ENCODE results near the gene SIVA1.

The SIVA1 gene, protein sequence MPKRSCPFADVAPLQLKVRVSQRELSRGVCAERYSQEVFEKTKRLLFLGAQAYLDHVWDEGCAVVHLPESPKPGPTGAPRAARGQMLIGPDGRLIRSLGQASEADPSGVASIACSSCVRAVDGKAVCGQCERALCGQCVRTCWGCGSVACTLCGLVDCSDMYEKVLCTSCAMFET

DNA sequence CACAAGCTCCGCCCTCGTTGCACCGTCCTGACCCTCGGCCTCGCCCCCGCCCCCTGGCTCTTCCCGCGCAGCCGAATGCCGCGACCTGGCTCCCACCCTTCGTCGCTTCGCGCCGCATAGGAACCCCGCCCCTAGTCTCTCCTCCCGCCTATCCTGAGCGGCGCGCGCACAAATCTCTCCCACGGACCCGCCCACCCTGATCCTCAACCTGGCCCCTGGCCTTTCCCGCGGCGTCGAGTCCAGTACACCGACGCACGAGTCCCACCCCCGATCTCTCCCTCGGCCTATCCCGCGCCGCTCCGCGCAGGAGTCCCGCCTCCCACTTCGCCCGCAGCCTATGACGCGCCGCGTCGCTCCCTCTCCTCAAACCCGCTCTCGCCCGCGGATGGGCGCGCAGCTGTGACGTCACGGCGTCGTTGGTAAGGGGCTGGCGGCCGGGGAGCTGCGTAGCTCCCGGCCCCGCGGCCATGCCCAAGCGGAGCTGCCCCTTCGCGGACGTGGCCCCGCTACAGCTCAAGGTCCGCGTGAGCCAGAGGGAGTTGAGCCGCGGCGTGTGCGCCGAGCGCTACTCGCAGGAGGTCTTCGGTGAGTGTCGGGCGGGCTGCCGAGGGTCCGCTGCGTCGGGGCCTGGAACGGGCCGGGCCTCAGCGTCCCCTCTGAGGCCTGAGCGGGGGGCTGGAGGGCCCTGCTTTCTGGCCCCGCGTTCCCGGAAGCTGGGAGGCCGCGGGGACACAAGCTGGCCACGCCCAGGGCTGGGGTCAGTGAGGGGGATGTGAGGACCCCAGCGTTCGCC lies at the start of gene SIVA1:
SIVA1 (plus strand) TSS at position 413 of the 793 bp plus-strand sequence; CDS start at position 468, 55 bp downstream.
- DNase-seq (ENCODE audit: low read depth): peak; percentile 97
- H3K4me3 ChIP-seq (ENCODE audit: low read depth, low read length): peak within 1 kb of the TSS; percentile 94

DNA sequence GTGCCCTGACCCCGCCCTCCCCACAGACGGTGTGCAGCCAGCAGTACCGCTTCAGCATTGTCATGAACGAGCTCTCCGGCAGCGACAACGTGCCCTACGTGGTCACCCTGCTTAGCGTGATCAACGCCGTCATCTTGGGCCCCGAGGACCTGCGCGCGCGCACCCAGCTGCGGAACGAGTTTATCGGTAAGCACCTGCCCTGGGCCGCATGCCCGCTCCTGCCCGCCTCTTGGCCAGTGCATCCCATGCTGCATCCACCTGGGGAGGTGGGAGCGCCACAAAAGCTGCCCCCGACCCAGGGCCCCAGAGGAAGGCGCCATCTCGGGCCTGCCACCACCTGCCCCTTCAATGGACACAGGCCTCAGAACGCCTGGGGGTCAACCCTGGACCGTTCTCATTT lies 49.7 kb upstream of the SIVA1 start:
- no peak overlapping the region for H3K4me3 ChIP-seq (ENCODE audit: low read depth, low read length)
- no peak for DNase-seq (ENCODE audit: low read depth)

DNA sequence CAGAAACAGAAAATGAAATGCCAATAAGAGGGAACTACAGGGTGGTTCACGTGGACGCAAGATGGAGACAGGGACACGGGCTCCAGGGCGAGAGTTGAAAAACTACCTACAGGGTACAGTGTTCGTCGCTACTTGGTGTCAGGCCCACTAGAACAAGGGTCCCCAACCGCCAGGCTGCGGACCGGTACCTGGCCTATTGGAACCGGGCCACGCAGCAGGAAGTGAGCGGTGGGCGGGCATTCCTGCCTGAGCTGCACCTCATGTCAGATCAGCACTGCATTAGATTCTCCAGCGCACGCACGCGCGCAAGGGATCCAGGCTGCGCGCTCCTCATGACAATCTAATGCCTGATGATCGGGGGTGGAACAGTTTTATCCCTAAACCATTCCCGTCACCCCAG lies 48.7 kb upstream of the SIVA1 start:
- no peak for DNase-seq (ENCODE audit: low read depth)
- no peak overlapping the region for H3K4me3 ChIP-seq (ENCODE audit: low read depth, low read length)

DNA sequence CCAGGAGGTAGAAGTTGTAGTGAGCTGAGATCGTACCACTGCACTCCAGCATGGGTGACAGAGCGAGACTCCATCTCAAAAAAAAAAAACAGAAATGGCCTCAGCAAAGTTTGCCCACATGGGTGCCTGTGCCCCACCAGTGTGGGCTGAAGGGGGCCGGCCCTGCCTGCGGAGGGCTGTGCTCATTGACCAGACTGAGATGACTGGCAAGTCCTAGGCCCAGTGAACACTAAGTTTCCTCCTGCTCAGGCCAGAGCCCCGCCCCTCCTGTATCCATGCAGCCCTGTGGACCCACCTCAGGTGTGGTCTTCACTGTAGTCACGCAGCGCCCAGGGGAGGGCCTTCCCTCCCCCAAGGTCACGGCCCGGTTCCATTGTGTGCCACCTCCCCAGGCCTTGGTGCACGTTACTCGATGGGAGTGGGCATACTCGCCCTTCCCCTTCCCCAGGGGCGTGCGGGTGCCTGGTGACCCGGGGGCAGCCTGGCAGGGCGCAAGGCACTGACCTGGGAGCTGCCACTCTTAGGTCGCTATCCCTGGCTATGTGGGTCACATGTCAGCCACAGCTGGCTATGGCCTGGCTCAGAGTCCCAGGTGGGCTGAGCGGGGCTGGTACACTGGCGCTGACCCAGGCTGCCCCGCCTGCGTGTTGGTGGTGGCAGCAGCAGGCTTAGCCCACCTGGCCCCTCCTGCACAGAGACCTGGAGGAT lies 47.5 kb upstream of the SIVA1 start:
- no peak for DNase-seq (ENCODE audit: low read depth)
- H3K4me3 ChIP-seq (ENCODE audit: low read depth, low read length): no peak overlapping the region

DNA sequence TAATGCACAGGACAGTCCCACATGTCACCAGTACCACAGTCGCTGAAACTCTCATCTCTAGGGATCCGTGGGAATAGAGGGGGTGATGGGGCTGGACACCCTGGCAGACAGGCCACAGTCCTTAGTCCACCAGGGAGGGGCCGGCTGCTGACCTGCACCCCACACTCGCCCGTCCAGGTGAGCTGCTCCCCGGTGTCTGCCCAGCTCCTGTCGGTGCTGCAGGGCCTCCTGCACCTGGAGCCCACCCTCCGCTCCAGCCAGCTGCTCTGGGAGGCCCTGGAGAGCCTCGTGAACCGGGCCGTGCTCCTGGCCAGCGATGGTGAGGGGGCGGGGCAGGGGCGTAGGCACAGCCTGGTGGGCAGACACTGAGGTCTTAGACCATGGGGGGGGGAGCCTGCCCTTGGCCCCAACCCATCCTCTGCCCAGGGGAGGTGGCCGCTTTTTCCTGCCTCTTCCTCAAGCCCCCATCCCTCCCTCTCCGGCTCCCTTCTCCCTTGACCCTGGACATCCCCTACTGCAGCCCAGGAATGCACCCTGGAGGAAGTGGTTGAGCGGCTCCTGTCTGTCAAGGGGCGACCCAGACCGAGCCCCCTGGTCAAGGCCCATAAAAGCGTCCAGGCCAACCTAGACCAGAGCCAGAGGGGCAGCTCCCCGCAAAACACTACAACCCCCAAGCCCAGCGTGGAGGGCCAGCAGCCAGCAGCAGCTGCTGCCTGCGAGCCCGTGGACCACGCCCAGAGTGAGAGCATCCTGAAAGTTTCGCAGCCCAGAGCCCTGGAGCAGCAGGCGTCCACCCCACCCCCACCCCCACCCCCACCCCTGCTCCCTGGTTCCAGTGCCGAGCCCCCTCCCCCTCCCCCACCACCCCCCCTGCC lies 46.0 kb upstream of the SIVA1 start:
- H3K4me3 ChIP-seq (ENCODE audit: low read depth, low read length): no peak overlapping the region
- no peak for DNase-seq (ENCODE audit: low read depth)

DNA sequence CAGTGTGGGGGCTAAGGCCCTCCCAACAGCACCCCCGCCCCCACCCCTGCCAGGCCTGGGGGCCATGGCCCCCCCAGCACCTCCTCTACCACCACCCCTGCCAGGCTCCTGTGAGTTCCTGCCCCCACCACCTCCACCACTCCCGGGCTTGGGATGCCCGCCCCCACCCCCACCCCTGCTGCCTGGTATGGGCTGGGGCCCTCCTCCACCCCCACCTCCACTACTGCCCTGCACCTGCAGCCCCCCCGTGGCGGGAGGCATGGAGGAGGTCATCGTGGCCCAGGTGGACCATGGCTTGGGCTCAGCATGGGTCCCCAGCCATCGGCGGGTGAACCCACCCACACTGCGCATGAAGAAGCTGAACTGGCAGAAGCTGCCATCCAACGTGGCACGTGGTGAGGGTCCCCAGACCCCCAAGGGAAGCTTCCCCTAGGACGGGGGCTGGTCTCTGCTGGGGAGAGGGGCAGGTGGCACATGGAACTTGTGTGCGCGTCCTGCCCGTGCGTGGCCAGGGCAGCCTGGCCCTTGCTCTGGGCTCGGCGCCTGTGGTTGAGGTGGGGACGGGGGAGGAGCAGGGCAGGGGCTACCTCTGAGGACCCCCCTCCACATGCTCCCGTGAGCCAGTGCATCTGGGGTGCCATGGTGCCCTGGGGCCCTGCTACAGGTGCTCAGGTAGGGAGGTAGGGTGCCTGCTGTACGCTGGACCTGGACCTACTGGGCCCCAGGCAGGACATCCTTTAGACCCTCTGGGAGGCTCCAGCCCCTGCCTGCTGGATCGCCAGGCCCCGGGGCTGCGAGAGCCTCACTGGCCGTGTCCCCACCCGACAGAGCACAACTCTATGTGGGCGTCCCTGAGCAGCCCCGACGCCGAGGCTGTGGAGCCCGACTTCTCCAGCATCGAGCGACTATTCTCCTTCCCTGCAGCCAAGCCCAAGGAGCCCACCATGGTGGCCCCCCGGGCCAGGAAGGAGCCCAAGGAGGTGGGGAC lies 45.0 kb upstream of the SIVA1 start:
- no peak for DNase-seq (ENCODE audit: low read depth)
- H3K4me3 ChIP-seq (ENCODE audit: low read depth, low read length): no peak overlapping the region

DNA sequence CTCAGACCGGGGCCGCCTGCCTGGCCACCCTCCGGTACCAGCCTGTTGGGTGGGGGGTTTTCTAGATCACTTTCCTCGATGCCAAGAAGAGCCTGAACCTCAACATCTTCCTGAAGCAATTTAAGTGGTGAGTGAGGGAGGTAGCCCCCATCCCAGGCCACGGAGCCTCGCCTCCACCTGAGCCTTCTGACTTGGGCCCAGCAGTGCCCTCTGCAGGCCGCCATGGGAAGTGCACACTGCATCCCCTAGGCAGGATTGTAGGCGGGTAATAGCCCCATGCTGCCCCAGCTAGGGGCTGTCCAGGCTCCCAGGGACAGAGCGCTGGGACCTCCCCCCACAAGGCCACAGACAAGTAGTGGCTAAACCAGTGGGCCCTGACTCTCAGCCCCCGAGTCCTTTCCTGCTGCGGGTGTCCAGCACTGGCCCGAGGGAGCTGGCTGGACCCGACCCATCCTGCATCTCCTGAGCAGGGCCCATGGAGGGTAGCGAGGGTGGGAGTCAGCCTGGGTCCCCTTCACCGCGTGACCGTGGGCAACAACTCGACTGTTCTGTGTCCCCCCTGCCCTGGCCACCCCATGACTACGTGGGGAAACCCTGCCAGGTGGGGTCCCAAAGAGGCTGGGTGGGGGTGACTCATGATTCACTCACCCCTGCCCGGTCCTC lies 44.2 kb upstream of the SIVA1 start:
- H3K4me3 ChIP-seq (ENCODE audit: low read depth, low read length): no peak overlapping the region
- DNase-seq (ENCODE audit: low read depth): no peak

DNA sequence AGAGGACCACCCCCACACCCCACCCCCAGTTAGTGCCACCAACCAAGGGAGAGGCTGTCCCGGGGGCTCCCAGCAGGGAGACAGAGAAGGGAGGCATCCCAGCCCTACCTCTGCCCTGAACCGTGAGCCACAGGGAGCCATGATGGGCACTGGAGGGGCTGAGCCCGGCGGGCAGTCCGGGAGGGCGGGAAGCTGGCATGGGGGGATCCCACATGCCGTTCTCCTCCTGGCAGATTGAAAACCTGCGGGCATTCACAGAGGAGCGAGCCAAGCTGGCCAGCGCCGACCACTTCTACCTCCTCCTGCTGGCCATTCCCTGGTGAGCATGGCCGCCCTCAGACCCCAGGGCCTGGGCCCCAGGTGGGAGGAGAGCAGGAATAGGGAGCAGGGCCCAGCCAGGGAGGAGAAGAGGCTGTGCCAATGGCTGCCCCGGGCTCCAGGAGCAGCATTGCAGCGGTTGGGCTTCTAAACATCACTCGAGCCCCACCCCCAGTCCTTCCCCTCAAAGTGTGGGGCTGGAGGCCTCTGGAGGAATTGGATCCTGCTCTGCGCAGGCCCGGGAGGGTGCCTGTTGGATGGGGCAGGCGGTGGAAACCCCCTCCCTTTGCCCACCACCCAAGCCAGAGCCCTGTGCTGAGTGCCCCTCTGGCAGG lies 43.4 kb upstream of the SIVA1 start:
- no peak overlapping the region for H3K4me3 ChIP-seq (ENCODE audit: low read depth, low read length)
- no peak for DNase-seq (ENCODE audit: low read depth)

DNA sequence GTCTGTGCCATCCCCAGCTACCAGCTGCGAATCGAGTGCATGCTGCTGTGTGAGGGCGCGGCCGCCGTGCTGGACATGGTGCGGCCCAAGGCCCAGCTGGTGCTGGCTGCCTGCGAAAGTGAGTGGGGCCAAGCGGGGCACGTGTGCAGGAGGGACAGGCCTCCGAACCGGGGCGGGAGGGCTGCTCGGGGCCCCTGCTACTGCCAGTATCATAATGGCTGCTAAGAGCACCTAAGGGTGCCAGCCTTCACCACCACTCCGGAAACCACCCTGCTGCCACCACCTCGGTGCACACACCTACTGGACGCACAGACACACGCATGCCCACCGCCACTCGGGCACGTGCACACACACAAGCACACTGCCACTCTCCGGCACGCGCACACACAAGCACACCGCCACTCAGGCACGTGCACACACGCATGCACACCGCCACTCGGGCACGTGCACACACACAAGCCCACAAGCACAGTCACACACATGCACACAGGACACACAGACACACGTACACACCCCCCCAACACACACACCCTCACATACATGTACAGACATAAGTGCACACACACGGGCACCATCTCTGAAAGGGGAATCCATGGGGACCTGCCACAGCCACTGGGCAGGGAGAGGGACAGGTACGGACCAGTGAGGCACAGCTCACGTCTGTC lies 42.7 kb upstream of the SIVA1 start:
- DNase-seq (ENCODE audit: low read depth): no peak
- no peak overlapping the region for H3K4me3 ChIP-seq (ENCODE audit: low read depth, low read length)

DNA sequence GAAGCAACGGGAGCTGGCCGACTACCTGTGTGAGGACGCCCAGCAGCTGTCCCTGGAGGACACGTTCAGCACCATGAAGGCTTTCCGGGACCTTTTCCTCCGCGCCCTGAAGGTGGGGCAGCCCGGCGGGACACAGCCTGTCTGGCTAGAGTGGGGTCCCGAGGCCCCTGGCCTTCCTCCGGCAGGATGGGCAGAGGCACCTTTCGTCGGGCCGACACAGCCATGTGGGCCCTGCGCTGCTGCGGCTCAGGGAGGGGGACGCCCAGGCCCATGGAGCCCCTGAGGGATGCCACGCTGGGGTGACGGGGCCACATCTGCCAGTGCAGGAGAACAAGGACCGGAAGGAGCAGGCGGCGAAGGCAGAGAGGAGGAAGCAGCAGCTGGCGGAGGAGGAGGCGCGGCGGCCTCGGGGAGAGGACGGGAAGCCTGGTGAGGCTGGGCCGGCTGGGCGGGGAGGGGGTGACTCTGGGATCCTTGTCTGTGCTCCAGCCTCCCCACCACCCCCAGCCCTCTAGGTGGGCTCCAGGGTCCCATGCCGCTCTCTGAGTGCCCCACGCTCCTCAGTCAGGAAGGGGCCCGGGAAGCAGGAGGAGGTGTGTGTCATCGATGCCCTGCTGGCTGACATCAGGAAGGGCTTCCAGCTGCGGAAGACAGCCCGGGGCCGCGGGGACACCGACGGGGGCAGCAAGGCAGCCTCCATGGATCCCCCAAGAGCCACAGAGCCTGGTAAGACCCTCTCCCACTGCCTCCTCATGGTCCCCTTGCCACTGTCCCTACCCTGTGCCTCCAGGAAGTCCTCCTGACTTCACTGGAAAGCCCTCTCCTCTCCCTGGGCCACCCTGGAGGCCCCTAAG lies 39.8 kb upstream of the SIVA1 start:
- no peak overlapping the region for H3K4me3 ChIP-seq (ENCODE audit: low read depth, low read length)
- no peak for DNase-seq (ENCODE audit: low read depth)

DNA sequence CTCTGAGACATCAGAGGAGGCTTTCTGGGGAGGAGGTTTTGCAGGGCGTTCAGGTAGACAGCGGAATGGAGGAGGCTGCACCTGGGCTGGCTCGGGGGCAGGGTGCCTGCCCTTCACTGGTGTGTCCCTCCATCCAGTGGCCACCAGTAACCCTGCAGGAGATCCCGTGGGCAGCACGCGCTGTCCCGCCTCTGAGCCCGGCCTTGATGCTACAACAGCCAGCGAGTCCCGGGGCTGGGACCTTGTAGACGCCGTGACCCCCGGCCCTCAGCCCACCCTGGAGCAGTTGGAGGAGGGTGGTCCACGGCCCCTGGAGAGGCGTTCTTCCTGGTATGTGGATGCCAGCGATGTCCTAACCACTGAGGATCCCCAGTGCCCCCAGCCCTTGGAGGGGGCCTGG lies 38.9 kb upstream of the SIVA1 start:
- DNase-seq (ENCODE audit: low read depth): no peak

DNA sequence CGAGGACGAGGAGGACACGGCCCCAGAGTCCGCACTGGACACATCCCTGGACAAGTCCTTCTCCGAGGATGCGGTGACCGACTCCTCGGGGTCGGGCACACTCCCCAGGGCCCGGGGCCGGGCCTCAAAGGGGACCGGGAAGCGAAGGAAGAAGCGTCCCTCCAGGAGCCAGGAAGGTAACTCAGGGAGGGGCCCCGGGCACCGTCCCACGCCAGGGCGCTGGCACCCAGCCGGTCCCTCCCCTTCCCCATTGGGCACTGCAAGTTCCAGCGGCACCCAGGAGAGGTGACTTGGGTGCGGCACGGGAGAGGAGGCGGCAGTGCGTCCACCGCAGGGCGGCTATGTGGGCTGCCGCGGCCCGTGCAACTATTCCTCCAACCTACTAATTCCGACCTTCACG lies 38.3 kb upstream of the SIVA1 start:
- DNase-seq (ENCODE audit: low read depth): no peak
- H3K4me3 ChIP-seq (ENCODE audit: low read depth, low read length): no peak overlapping the region

More for the DNA sequence above, 38.9 kb upstream of the SIVA1 start:
- no peak overlapping the region for H3K4me3 ChIP-seq (ENCODE audit: low read depth, low read length)

DNA sequence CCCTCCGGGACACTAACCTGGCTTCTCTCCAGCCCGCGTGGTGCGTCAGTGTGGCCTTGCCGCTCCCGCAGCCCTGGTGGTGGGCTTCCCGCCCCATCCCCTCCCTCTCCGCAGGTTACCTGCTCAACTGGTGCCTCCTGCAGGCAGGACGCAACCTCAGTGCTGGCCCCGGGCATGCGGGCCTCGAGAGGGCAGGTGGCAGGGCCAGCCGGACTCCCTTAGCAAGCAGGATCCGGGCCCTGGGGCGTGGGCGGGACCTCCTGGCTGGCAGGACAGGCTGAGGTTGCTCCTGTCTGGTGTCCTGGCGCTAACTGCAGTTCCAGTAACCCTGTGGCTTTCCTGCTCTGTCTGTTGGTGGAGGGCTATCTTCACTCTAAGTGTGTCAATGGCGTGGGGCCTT lies 37.5 kb upstream of the SIVA1 start:
- DNase-seq (ENCODE audit: low read depth): no peak
- no peak overlapping the region for H3K4me3 ChIP-seq (ENCODE audit: low read depth, low read length)

DNA sequence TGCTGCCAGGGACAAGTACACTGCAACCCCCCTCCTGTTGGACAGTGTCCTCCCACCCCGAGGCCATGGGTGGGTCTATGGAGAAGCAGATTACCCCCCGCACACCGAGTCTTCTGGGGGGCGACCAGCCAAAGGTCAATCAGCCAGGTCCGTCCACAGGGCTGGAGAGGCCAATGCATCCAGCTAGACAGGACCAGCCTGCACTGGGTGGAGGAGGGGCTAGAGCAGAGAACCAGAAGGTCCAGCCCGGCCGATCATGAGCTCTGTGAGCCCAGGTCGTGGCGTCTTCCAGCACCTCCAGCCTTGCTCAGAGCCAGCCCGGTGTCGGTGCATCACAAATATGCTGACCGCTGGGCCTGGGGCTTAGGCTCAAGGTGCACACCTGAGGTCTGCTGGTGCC lies 37.1 kb upstream of the SIVA1 start:
- no peak overlapping the region for H3K4me3 ChIP-seq (ENCODE audit: low read depth, low read length)
- no peak for DNase-seq (ENCODE audit: low read depth)

DNA sequence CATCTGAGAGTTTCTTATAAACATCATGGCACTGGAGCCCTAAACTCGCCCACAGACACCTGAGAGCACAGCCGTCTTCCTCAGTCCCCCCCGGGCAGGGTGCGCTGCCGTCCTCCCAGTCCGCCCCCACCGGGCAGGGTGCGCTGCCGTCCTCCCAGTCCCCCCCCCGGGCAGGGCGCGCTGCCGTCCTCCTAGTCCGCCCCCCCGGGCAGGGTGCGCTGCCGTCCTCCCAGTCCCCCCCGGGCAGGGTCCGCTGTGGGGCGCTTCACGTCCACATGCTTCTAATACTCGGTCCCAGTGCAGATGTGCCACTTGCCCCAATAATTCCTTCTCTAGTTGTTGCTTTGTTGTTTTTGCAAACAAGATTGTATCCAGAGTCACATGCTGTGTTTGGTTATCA lies 35.8 kb upstream of the SIVA1 start:
- H3K4me3 ChIP-seq (ENCODE audit: low read depth, low read length): no peak overlapping the region
- DNase-seq (ENCODE audit: low read depth): no peak

DNA sequence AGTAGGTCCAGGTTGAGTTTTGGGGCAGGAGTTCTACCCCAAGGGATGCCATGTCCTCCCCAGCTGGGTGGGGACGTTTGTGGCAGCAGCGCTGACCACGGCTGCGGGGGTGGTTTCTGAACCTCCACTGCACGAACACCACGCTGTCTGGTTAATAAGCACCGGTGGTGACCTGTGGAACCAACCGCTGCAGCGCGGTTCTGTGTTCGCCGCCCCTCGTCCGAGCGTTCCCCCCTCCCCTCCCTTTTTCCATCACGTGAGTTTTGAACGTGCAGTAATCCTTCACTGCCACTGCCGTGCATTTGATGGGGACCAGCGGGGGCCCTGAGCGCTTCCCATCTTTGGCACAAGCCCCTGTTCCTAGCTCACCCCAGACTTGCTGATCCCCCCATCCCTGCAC lies 35.3 kb upstream of the SIVA1 start:
- DNase-seq (ENCODE audit: low read depth): no peak
- no peak overlapping the region for H3K4me3 ChIP-seq (ENCODE audit: low read depth, low read length)

Measured in skeletal muscle cell (primary cell).